COLO668 (cell line): ENCODE data around the gene FKBP11.

Experiments used
- DNase-seq: peaks from one replicate; lab custom pipeline; 2025; ENCODE audit not compliant: unreplicated experiment; lab: John Stamatoyannopoulos, UW

The FKBP11 gene

DNA sequence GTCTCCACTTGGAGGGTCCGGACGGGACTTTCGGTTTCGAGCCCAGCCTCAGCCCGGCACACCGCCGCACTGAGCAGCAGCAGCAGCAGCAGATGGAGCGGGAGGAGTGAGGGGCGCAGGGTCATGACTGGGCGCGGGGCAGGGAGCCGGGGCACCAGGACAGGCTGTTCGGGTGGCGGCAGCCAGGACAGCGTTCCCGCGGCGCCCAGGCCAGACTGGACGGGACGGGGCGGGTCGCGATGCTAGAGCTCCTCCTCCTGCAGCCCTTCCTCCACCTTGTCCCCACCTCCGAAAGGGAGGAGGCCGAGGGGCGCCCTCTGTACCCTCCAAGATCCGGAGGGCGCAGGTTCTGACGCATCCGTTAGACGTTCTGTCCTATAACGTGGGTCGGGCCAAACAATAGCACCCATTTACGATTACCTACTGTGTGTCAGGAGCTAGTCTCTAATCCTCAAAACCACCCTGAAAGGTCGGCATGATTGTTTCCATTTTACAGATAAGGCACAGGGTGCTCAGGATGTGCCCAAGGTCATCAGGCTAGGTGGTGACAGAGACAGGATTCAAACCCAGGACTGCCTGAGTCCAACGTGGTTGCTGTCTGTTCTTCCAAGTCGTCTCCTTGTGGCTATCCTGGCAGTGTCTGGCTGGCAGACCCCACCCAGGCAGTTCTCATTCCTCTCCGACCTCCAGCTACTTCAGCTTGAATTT is at the start of gene FKBP11:
TSS of gene FKBP11 (minus strand) at position 189 of the 708 bp plus-strand sequence. CDS start at position 125, 64 bp downstream.
- peak; percentile 8 for DNase-seq

DNA sequence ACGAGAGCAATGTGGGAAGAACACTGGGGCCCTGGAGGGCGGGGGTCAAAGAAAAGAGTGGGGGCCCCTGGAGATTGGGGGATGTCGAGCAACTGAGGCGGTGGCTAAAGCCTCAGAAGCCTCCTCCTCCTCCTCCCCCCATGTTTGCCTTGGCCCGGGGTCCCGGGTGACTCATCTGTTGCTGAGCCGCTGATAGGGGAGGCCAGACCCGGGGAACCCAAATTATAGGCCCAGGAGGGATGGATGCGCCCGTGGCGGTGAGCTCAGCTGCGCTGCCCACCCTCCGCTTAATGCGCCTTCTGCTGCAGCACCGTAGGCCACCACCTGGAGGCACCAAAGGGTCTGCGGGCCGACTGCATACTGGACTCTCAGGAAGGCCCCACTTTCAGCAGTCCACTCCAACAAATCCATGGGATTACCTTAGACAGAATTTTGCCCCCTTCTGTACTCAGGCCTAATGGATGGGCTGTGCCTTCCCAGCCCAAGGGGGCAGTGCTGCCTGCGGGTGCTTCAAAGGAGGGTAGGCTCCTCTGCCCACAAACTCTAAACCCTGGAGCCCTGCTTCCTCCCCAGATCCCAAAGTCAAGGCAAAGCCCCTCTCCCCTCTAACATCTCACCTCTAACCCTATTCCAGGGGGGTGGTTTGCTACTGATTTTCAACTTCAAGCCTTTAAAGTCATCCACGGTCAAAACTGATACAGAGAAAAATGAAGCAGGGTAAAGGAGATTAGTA is 48.8 kb upstream of the FKBP11 start:
- no peak for DNase-seq

DNA sequence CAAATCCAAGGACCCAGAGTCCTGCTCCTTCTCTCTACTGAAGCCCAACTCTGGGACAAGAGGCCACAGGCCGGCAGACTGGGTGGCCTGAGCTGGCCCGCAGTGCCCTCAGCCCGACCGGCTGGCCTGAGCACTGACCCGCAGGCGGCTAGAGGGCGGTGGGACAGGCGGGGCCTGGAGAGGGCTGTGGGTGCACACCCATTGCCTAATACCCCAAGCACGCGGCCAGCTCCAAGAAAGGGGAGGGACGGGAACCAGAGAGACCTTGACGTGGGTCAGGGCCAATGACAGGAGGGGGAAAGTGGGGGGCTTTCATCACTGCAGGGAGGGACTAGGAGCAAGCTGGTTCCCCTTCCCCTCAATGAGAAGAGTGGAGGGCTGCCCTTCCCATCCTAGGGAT is 48.2 kb upstream of the FKBP11 start:
- DNase-seq: no peak

DNA sequence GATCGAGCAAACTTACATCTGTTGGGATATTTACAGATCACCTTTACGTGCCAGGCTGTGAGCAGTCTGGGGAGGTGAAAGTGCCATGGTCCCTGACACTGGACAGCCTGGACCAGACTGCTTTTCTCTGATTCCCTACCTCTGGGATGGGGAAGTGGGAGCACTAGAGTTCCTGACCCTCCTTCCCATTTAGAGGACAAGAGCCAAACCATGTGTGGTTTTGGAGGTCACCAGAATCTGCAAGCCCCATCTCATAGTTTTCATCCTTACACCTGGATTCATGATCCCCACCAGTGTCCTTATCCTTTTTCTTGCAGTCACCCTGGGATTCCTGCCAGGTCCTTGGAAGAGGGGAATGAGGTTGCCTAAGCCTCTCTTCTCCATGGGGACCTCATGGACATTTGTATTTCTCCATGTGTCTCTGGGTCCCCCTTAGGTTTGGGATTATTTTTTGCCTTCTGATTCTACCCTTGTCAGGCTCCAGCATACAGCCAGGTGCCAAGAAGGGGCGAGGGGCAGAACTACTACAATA is 47.7 kb upstream of the FKBP11 start:
- no peak for DNase-seq

DNA sequence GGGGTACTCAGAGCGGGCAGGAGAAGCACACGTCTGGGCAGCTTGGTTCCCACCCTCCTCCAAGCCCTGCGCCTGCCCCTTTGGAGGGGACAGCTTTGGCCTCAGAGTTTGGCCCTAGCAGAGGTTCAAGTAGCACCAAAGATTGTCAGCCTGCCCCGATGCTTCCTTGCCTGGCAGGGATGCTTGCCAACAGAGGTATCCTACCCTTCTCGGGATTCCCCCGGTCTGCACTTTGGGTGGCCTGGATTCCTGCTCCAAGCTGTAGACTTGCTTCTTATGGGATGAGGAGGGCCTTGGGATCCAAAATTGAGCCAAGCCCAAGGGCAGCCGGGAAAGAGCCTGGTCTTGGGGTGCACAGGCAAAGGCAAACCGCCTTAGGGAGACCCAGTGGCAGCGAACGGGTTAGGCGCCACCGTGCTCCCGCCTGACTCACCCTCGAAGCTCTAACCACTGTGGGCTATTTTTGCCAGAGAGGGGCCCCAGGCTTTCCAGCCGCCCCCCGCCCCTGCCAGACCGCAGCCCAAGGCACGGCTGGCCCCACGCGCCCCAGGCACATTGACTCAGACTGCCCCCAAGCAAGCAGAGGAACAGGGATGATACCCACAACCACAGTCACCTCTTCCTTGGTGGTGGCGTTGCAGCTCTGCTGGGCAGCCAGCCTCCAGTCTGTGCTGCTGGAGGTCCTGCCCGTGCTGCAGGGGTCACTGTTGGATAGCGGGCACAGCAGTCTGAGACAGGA is 47.1 kb upstream of the FKBP11 start:
- DNase-seq: no peak

DNA sequence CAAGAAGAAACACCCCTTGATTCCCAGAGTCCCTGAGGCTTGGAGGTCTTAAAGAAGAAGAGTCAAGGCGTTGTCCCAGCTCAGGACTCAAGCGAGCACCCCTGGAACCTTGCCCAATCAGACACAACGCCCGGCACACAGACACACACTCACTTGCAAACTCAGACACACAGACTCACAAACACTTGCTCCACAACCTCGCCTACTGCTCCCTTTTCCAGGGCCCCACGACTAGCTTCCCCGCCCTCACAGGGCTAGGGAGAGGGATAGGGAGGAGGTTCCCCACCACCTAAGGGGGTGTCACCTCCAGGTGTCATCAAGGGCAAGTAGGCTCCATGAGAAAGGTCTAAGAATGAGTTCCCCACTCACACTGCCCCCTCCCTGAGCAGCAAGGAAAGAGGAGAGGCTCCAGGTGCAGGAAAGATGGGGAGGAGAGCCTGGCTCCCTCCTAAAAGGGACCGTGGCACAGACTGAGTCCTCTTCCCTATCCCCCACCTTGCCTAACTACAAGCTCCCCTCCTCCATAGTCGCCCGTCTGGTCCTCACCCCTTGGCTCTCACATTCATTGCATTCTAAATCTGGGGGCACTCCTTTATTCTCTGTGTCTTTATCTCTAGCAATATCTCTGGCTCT is 45.5 kb upstream of the FKBP11 start:
- no peak for DNase-seq

DNA sequence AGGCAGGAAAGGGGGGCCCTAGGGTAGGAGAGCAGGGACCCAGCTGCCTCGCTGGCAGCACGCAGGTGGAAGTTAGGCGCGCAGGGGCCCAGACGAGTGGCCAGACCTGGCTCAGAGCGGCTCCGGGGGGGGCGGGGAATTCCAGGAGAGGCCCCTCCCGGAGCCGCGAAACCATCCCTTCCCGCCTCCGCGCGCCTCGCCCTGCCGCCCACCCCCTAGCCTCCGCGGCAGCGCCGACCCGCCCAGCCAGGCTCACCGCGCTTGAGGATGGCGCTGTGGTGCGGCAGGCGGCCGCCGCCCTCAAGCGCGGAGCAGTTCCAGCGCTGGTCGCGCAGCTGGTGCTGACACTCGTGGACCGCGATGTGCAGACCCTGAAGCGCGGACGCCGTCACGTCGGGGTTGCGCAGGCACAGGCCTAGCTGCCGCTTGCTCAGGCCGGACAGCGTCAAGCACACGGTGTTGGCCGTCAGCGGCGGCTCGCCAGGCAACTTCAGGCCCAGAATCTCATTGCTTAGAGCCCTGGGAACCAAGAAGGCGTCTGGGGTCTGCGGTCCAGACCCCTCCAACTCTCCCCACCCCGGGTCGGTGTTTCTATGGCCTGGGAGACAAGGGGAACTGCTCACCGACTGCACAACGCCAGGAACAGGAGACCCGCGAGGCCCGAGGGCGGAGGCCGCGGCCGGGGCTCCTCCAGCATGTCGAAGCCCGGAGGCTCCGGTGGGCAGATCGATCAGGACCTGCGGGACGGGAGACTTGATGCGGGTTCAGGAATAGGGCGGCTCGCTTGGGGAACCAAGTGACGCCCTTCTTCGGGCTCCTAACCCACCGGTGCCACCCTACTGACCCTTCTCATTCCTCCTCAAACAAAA is 44.8 kb upstream of the FKBP11 start:
- DNase-seq: peak; percentile 50

DNA sequence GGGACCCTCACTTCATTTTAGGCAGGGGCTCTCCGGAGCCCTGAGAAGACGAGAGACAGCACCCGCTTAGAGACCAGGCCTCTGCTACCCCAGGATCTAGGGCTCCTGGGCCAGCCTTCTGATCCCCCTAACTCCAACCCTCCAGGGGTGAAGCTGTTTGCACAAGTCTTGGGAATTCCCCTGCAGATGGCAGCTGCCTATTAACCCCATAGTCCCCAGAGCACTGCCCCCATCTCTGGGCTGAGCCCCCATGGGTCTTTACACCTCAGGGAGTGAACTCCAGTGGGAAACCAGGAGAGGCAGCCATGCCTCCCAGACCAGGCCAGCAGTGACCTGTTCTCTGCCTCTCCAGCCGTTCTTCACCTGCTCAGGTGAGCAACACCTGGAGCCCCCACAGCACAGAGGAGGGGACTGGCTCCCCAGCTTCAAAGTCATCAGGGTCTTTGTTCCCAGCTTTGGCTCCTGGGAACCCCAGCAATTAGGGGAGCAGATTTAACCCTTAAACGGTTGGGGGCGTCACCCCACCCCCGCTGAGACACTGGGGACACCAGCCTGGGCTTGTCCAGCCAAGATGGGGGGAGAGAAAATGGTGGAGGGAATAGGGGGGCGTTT is 44.0 kb upstream of the FKBP11 start:
- DNase-seq: peak; percentile 32

DNA sequence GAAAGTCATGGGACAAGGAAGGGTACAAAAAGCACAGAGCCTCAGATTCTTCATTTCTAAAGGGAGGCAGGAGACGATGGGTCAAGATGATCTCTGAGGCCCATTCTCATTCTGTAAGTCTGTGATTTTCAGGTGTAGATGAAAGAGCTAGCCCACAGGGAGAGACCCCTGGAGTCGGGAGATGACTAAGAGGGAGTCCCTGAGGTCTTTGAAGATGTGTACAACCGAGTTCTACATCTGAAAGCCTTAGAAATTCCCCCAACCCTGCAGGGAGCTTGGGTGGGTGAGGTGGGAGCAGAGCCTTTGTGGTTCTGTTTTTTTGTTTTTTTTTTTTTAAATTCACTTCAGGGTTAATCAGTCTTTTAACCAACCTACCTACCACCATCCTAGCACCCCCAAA is 43.2 kb upstream of the FKBP11 start:
- no peak for DNase-seq

DNA sequence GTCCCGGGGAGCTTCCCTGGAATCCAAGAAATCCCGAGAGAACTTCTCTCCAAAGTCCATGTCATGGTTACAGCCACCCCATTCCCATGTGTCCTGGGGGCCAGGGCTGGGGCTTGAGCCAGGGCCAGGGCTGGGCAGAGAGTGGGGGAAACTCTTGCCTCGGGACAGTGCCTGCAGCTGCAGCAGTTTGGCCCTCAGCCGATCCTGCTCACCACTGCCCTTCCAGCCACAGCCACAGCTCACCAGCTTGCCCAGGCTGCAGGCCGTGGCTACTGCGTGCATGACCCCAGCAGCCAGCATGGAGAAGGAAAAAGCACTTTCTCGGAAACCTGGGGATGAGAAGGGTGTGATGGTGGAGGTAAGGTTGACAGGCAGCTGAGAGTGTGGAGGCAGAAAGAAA is 42.7 kb upstream of the FKBP11 start:
- DNase-seq: no peak

DNA sequence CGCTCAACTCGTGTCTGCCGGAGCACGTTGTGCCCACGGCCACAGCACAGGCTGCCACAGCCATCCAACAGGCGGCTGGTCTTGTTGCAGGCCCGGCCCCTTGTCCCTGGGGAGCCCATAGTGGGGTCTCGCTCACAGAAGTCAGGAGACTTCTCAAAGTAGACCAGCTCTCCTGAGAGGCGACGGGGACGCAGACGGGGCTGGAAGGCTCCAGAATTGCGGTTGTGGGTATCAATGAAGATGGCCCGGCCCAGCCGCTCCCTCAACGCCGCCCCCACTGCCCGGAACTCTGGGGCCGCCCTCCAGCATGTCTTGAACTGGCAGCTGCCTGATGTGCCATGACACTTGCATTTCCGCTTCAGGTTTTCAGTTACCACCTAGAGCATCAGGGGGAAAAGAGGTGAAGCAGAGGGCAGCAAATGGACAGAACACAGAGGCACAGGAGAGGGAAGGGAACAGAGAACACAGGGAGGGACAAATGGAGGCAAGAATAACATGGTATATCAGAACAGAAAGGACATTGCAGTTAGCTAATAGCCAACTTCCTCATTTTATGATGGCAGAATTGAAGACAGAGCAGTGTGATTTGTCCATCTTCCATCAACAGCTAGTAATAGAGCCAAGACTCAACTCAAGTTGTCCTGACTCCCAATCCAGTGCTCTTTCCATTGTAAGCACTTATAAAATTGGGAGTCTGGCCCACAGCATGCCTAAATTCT is 41.0 kb upstream of the FKBP11 start:
- no peak for DNase-seq

DNA sequence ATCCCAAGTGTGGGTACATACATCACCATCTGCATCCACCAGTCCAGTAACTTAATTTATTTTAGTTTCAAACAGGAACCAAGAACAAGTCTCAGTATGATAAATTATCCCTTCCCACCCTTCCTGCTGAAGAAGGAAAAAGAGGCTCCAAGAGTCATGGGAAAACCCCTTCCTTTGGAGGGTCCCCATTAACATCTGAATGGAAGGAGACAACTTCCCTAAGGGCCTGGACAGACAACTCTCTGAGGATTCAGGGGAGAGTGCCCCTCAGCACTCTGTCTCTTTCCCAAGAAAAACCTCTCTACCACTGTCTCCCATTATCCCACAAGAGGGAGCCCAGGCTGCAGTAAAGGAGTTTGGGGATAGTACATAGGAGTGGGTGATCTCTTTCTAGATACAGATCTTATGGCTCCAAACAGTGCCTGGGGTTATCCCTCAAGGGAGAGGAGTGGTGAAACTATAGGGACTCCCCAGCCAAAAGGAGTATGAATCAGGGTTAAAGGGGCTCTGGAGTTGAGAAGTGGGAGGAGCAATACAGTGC is 40.1 kb upstream of the FKBP11 start:
- DNase-seq: no peak

DNA sequence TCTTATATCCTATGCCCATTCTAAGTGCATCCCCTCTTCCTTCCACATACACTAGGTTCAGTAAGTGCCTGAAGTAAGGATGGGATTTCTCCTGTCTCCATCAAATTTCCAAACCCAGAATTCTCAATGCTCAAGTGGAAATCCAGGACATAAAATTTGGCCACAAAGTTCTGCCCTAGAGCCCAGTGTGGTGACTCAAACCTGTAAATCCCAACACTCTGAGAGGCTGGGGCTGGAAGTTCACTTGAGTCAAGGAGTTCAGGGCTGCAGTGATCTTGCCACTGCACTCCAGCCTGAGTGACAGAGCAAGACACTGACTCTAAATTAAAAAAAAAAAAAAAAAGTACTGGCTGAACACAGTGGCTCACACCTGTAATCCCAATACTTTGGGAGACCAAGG is 36.5 kb upstream of the FKBP11 start:
- no peak for DNase-seq

DNA sequence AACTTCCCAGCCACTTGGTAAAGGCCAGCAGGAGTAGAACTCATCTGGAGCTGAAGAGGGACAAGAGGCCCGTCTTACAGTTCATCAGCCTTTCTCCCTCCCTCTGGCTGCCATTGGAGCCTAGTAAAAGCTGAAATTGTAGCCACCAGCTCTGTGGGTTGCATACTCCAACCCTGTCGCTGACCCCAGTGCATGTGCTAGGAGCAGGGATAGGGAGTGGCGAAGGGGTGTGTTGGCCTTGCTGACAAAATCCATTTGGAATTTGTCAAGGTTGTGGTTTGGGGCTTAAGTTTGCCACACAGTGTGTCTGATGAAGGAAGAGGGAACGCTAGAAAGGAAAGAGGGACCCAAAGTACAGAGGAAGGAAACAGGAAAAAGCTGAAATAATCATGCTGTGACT is 36.0 kb upstream of the FKBP11 start:
- no peak for DNase-seq

DNA sequence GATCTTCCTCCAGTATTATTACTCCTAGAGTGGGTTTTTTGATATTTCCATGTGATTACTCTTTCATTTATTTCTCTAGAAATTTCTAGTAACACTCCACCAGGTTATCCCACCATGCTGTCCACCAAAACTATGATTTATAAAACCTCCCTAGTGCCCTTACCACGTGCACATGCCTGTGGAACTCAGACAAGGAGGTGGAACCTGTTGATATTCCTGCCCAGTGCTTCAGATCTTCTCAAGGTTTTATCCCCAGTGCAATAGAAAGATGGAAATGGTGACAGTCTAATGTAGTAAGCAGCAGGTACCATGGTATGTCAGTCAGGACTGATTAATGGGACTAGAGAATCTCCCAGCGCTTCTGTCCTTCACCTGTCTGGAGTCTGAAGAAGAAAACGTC is 35.5 kb upstream of the FKBP11 start:
- no peak for DNase-seq

DNA sequence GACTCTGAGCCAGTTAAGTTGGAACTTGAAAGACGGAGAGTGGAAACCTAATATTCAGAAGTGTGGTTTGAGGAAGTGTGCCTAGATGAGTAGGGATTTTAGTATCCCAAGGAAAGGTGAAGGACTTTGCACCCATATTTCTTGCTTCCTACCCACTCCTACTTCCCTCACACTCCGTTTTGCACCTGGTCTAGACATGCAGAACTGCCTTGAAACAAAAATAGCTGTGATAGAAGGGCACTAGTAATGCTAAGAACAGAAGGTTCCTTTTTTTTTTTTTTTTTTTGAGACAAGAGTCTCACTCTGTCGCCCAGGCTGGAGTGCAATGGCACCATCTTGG is 32.7 kb upstream of the FKBP11 start:
- no peak for DNase-seq

DNA sequence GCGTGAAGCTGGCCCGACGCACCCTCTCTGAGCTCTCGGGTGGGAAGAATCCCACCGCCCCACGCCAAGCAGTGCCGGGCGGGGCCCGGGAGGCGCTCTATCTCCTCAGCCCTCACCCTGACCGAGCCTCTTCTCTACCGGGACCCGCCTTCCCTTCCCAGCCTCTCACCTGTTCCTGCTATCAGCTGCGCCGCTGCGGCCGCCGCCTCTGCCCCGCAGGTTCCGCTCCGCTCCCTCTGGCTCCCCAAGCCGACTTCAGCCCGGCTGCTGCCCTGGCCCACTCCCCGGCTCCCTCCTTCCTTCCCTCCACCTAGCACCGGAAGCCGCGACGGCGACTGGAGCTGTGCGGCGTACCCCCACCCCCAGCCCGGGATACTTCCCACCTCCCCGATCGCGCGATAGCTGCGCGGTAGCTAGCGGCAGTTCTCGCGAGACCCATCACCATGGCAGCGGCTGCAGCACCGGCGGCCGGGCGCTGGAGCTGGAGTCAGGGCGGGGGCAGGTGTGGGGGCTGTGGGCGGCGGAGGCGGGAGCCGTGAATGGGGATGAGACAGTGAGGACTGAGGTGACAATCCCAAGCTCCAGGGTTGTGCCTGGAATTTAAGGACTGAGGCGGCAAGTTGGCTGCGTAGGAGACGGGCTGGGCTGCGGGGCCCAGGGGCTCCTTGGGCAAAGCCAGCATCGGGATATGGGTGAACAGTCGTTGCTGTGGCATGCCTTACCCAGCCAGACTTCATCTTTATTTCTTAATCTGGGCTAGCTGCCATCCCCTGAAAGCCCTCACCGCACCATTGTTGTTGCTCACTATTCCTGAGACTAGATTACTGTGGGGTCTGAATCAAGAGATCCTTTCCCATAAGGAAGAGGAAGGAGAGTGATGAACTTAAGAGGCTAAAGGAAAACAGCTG is 32.1 kb upstream of the FKBP11 start, which contains the start of gene ARF3:
TSS of gene ARF3 (minus strand) at position 347 of the 908 bp plus-strand sequence. CDS start 16,392 bp downstream, outside the sequence.
- DNase-seq: peak; percentile 94
